GM19328 (cell line): ENCODE results near the gene MPZL1.
A peak's percentile ranks its signal among the peaks of the same experiment; 100 is the strongest.

Experiments
- ATAC-seq: cut with Tn5 transposase; IDR thresholded peaks from one replicate; pipeline ENCODE4 v1.9.1; 2021; ENCODE audit warnings: mild to moderate bottlenecking, moderate library complexity; ENCODE audit not compliant: unreplicated experiment

MPZL1 gene

GRCh38 chr1:167694691-167695090 is 27.1 kb upstream of the MPZL1 start:
- no peak for ATAC-seq

- ATAC-seq, result no peak
Observed at GRCh38 chr1:167695147-167695546, 26.6 kb upstream of the MPZL1 start.

DNA sequence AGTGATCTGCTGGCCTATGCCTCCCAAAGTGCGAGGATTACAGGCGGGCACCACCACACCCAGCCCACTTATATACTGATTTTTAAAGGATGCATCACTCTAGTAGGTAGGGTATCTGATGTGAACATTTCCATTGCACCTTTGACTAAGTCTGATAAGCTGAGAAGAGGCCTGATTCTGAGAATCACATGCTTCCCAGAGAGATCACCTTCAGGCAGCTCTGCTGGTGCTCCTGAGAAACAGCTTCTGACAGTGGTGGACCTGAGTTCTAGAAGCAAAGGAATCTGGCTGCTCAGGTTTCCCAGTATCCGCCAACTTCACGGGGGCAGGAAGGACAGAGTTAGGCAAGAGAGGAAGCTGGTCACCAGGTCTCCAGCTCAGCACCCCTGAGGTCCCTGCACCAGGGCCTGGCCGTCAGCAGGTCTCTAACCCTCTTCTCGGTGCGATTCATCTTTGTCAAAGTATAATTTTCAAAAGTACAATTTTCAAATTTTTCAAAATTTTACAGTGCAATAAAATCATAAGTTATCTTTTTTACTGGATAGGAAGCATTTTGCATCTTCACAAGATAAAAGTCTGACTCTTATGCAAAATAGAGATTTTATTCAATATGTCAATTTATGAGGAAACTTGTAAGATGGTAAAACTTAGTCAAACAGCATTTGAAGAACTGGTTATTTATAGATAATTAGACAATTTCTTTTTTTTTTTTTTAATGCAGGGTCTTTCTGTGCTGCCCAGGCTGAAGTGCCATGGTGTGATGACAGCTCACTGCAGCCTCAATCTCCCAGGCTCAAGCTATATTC is 25.8 kb upstream of the MPZL1 start:
- no peak for ATAC-seq

DNA sequence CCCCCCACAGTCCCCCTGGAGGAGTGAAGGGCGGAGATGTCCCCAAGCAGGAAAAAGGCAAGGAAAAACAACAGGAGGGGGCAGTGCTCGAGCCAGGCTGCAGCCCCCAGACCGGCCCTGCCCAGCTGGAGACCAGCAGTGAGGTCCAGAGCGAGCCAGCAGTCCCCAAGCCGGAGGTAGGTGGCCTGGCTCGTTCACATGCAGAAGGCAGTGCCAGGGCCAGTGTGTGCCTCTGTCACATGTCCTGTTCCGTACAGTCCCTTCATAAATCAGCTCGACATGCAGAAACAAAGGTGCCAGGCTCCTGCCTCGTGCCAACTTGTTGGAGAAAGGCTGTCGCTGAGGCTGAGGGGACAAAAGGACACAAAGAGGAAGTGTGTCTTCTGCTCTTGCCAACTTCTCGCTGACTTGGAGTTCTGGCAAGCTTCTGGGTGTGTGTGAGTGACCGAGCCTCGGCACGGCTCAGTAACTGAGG is 24.1 kb upstream of the MPZL1 start:
- ATAC-seq, result no peak

DNA sequence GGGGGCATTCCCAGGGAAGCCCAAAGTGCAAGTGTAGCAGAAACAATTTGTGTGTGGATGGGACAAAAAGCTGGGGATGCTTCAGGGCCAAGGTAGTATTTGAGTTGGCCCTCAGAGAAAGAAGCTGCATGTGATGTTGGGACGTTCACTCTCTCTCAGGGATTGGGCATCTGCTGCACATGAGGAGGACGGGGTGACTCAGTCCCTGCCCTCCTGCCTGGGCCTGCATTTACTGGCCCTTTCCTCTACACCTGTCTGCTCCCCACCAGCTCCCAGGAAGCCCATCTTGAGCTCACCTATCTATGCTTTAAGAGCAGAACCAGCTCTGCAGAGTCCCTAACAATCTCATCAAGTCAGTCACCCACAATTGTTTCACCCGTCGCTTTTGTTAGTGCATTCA is 23.5 kb upstream of the MPZL1 start:
- no peak for ATAC-seq

- no peak for ATAC-seq
Observed at GRCh38 chr1:167701510-167701909, 20.3 kb upstream of the MPZL1 start.

GRCh38 chr1:167703557-167703956 is 18.2 kb upstream of the MPZL1 start:
- no peak for ATAC-seq

DNA sequence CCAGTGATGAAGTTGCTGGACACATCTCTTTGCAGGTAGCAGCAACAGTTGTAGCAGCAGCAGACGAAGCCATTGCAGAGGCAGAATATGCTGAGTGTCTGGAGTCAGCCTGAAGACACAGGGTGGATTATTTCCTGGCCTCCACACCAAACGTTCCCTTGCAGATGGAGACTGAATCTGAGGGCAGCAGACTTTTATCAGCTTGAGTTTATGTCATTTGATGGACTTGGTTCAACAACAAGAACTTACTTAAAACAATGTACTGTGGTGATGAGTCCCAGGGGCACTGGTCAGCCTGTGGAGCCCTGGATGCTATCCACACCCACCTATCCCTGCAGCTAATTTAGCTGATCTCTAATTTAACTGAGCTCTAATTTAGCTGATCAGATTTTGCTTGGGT is 17.1 kb upstream of the MPZL1 start:
- ATAC-seq, result no peak

- ATAC-seq, result no peak
Observed at GRCh38 chr1:167705250-167705649, 16.5 kb upstream of the MPZL1 start.

GRCh38 chr1:167706363-167706762 is 15.4 kb upstream of the MPZL1 start:
- ATAC-seq, result no peak

DNA sequence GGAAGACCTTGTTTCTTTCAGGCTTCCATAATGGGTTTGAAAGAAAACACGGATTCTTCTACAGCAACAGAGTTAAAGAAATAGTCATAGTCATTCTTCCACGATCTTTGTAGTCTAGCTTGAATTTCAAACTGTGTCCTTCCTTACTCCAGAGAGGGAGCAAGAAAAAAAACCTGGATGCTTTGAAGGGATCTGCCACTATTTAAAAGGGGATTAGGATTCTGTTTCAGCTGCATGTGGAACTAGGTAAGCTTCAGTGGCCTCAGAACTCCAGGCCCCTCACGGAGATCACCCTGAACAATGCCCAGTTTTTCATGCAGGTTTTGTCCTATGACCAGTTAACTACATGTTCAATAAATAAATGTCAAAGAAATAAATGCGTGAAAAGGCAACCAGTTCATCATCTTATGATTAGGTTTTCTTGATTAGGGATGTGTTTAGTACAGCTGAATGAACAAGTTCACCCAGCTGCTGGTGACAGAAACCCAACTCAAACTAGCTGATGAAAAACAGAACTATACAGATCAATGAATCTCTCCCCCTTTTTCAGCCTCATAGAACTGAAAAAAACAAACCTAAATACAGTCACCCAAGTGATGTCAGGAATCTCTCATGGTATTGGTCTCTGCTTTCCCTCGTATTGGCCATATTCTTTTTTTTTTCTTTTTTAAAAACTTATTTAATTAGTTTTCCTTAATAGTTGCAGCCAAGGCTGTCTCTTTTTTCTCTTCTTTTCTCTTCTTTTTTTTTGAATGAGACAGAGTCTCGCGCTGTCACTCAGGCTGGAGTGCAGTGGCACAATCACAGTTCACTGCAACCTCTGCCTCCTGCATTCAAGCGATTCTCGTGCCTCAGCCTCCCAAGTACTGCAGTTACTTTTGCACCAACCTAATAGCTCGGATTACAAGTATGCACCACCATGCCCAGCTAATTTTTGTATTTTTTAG is 14.6 kb upstream of the MPZL1 start:
- ATAC-seq, result peak; percentile 48

GRCh38 chr1:167707942-167708341 is 13.8 kb upstream of the MPZL1 start:
- no peak for ATAC-seq

DNA sequence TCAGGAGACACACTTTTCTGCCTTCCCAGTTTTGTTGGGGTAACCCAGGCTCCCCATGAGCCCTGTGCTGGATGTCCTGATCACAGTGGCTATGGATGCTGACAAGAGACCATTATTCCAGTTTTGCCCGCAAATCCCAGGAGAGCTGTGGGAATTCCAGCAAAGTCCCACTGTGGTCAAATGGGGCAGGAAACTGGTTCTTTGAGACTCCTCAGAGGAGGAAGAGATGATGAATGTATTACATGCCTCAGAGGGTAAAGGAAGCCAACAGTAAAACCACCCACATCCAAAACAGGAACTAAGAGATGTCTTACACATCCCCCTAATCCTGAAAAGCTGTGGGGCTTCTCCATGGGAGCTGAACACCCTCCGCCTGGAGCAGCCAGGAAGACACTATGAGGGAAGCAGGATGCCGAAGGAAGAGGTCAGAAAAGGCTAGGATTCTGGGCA is 12.8 kb upstream of the MPZL1 start:
- ATAC-seq, result no peak

DNA sequence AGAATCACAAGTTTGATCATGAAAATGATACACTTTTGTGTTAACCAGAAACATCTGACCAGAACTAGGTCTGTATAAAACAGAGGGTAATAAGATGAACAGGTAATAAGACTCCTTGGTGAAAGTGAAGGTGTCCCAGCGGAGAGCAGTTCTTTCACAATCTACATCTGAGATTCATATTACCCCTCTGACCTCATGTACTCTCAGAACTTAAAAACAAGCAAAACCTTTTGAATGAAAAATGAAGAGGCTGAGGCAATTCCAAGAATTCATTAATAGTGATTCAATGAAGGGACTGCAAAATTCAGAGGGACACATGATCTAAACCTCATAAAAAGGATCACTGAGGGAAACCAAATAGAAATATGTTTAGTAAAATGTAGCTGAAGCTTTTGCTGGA is 10.9 kb upstream of the MPZL1 start:
- no peak for ATAC-seq

DNA sequence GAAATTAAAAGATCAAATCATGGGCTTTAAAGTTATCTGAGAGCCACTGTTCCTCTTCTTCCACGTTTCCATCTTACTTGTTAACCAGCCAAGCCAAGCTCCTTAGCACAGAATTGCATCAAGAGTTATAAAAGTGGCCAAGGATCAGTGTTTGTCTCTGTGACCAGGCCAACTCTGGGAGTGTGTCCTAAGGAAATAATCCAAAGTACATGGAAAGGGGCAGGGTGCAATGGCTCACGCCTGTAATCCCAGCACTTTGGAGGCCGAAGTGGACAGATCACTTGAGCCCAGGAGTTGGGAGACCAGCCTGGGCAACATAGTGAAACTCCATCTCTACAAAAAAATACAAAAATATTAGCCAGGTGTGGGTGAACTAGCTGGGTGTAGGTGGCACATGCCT is 10.0 kb upstream of the MPZL1 start:
- ATAC-seq, result no peak

DNA sequence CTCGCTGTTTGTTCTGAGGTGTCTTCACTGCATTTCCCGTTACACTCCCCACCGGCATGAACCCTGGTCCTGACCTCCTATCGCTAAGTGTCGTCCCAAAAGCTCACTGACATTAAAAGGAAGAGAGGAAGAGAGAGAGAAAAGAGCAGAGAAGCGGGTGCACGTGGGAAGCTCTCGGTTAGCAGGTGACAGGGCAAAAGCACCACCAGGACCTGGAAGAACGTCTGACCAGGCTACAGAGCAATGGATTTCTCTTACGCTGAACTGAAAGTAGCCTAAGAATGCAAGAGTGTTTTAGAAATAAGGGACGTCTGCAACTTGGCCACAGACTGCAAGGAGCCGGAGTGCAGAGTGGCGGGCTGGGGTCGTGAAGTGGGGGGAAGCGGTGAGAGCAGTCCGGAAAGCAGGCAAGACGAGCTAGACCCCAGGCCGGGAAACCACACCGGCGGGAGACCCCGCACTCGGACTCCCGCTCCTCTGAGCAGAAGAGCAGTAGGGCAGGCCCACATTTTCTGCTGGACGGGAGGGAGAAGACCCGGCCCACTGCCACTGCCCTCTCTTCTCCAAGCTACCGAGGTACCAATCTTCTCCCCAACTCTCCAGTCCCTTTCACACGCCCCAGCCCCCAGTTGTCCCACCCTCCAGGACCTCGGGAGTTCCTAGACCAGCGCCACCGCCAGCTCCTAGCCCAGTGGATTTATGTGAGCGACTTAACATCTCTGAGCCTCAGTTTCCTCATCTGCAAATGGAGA is 8.3 kb upstream of the MPZL1 start:
- no peak for ATAC-seq

DNA sequence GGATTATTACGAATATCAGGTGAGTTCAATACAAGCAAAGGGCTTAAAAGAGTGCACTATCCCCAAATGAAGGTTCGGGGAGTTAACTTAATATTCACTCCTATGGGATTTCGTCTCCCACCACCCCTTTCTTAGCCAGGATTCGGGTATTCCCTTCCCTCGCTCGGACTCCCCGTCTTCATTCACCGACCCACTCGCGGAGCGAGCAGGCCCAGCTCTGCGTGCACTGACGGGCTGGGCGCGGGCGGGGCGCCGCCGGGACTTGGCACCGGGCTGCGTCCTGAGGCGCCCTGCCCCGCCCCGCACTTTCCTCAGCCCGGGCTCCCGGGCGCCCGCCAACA is 7.7 kb upstream of the MPZL1 start:
- peak; percentile 43 for ATAC-seq

GRCh38 chr1:167714439-167715156 is 7.2 kb upstream of the MPZL1 start:
- peak; percentile 51 for ATAC-seq

GRCh38 chr1:167715157-167715999 is 6.4 kb upstream of the MPZL1 start:
- peak; percentile 10 for ATAC-seq

GRCh38 chr1:167716000-167716271 is 5.8 kb upstream of the MPZL1 start:
- no peak for ATAC-seq
